ENCODE measurements around the gene BTBD9.

Gene BTBD9

DNA sequence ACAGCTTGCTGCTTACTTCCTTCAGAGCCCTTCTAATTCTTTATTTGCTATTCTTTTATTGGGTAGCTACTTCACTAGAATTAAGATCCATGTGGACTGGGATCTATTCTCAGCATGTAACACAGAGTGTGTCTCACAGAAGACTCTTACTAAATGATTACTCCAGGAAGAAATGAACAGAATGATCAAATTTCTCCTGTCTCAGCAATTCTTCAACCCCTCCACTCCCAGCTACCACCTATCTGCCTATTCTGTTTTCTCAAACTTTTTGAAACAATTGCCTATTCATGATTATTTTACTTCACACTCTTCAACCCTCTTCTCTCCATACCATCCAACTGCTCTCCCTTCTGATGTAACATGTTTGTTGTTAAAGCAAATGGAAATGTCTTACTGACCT lies 132.6 kb downstream of the BTBD9 start:
- H3K4me2 ChIP-seq (ENCODE audit: low read length, poor library complexity, severe bottlenecking) = no peak overlapping the region
- no peak overlapping the region for H3K18ac ChIP-seq (ENCODE audit: low read depth in 1 of 2, low read length in 2 of 2)
- no peaks in the 10 kb centered on the region for H3K4me1 ChIP-seq (ENCODE audit: control insufficient read depth, insufficient read depth, low read depth, low read length)
- H2BK5ac ChIP-seq (ENCODE audit: low read depth, low read length, poor library complexity, severe bottlenecking) = no peak overlapping the region
- no peak overlapping the region for H2BK120ac ChIP-seq (ENCODE audit: low read depth, low read length)
- H3K23ac ChIP-seq (ENCODE audit: low read length in 2 of 2) = no peak overlapping the region
- H2AK5ac ChIP-seq (ENCODE audit: low read length, severe bottlenecking) = no peak overlapping the region
- no peak overlapping the region for H3K4ac ChIP-seq (ENCODE audit: low read depth in 1 of 2, low read length in 2 of 2)
- H2BK15ac ChIP-seq (ENCODE audit: low read depth, poor library complexity, severe bottlenecking) = no peak overlapping the region
- H3K79me1 ChIP-seq (replicated peaks; ENCODE audit: low read length, poor library complexity, severe bottlenecking) = no peaks in the 10 kb centered on the region
- H4K8ac ChIP-seq (ENCODE audit: low read length) = no peak overlapping the region
- no peak overlapping the region for H2BK12ac ChIP-seq (ENCODE audit: low read length in 2 of 2)
- no peak overlapping the region for H3K27ac ChIP-seq (ENCODE audit: low read length, poor library complexity, severe bottlenecking)
- no peak for DNase-seq
- H2AFZ ChIP-seq (ENCODE audit: low read depth, low read length) = no peak overlapping the region
- no peak overlapping the region for H3K9ac ChIP-seq (ENCODE audit: low read length)
- H3K4me3 ChIP-seq (ENCODE audit: insufficient read depth in 1 of 2, low read depth in 1 of 2, low read length in 2 of 2) = no peak overlapping the region
- no peaks in the 10 kb centered on the region for H3K36me3 ChIP-seq (ENCODE audit: control insufficient read depth in 1 of 2, insufficient read depth in 2 of 2, low read depth in 1 of 2, low read length in 2 of 2)
- no peak overlapping the region for H3K14ac ChIP-seq (ENCODE audit: low read length in 2 of 2)
- no peaks in the 10 kb centered on the region for H3K9me3 ChIP-seq (ENCODE audit: control insufficient read depth, low read length)
- no peaks in the 10 kb centered on the region for H3K27me3 ChIP-seq (ENCODE audit: control insufficient read depth in 1 of 2, insufficient read depth in 1 of 2, low read length in 2 of 2)
- H4K91ac ChIP-seq (ENCODE audit: low read length) = no peak overlapping the region

DNA sequence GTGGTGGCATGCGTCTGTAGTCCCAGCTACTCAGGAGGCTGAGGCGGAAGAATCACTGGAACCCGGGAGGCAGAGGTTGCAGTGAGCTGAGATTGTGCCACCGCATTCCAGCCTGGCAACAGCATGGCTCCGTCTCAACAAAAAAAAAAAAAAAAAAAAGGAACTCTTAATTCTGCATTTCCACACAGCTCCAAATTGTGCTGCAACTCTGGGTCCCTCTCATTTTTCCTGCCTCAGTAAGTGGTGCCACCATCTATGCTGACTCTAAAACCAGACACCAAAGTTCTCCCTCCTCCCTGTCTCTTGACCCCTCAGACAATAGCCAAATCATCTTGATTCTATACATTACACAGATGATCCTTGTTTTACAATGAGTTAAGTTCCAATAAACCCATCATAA lies 133.9 kb downstream of the BTBD9 start:
- no peak overlapping the region for H3K4me3 ChIP-seq (ENCODE audit: insufficient read depth in 1 of 2, low read depth in 1 of 2, low read length in 2 of 2)
- no peak overlapping the region for H3K9ac ChIP-seq (ENCODE audit: low read length)
- H2AK5ac ChIP-seq (ENCODE audit: low read length, severe bottlenecking) = no peak overlapping the region
- H2BK15ac ChIP-seq (ENCODE audit: low read depth, poor library complexity, severe bottlenecking) = no peak overlapping the region
- H3K79me1 ChIP-seq (replicated peaks; ENCODE audit: low read length, poor library complexity, severe bottlenecking) = peaks cover 2% of the 10 kb centered on the region
- no peak overlapping the region for H2BK5ac ChIP-seq (ENCODE audit: low read depth, low read length, poor library complexity, severe bottlenecking)
- no peak overlapping the region for H2BK12ac ChIP-seq (ENCODE audit: low read length in 2 of 2)
- H3K4me2 ChIP-seq (ENCODE audit: low read length, poor library complexity, severe bottlenecking) = no peak overlapping the region
- no peak overlapping the region for H3K14ac ChIP-seq (ENCODE audit: low read length in 2 of 2)
- no peak overlapping the region for H3K23ac ChIP-seq (ENCODE audit: low read length in 2 of 2)
- no peak for DNase-seq
- no peak overlapping the region for H3K27ac ChIP-seq (ENCODE audit: low read length, poor library complexity, severe bottlenecking)
- no peaks in the 10 kb centered on the region for H3K36me3 ChIP-seq (ENCODE audit: control insufficient read depth in 1 of 2, insufficient read depth in 2 of 2, low read depth in 1 of 2, low read length in 2 of 2)
- no peaks in the 10 kb centered on the region for H3K9me3 ChIP-seq (ENCODE audit: control insufficient read depth, low read length)
- no peaks in the 10 kb centered on the region for H3K27me3 ChIP-seq (ENCODE audit: control insufficient read depth in 1 of 2, insufficient read depth in 1 of 2, low read length in 2 of 2)
- no peak overlapping the region for H2AFZ ChIP-seq (ENCODE audit: low read depth, low read length)
- no peak overlapping the region for H4K91ac ChIP-seq (ENCODE audit: low read length)
- no peak overlapping the region for H2BK120ac ChIP-seq (ENCODE audit: low read depth, low read length)
- H3K4me1 ChIP-seq (ENCODE audit: control insufficient read depth, insufficient read depth, low read depth, low read length) = no peaks in the 10 kb centered on the region
- H3K4ac ChIP-seq (ENCODE audit: low read depth in 1 of 2, low read length in 2 of 2) = no peak overlapping the region
- no peak overlapping the region for H3K18ac ChIP-seq (ENCODE audit: low read depth in 1 of 2, low read length in 2 of 2)
- 94% methylated on average over 5 of the region's 5 CpGs for WGBS
- H4K8ac ChIP-seq (ENCODE audit: low read length) = no peak overlapping the region

- no peak overlapping the region for H3K4me2 ChIP-seq (ENCODE audit: low read length, poor library complexity, severe bottlenecking)
- no peak overlapping the region for H2BK5ac ChIP-seq (ENCODE audit: low read depth, low read length, poor library complexity, severe bottlenecking)
- WGBS = 82% methylated on average over 3 of the region's 3 CpGs
- no peak overlapping the region for H4K8ac ChIP-seq (ENCODE audit: low read length)
- H3K14ac ChIP-seq (ENCODE audit: low read length in 2 of 2) = no peak overlapping the region
- no peak for DNase-seq
- H3K4me3 ChIP-seq (ENCODE audit: insufficient read depth in 1 of 2, low read depth in 1 of 2, low read length in 2 of 2) = no peak overlapping the region
- H3K23ac ChIP-seq (ENCODE audit: low read length in 2 of 2) = no peak overlapping the region
- H3K27me3 ChIP-seq (ENCODE audit: control insufficient read depth in 1 of 2, insufficient read depth in 1 of 2, low read length in 2 of 2) = no peaks in the 10 kb centered on the region
- no peak overlapping the region for H2BK15ac ChIP-seq (ENCODE audit: low read depth, poor library complexity, severe bottlenecking)
- peaks cover 4% of the 10 kb centered on the region for H3K79me1 ChIP-seq (replicated peaks; ENCODE audit: low read length, poor library complexity, severe bottlenecking)
- no peaks in the 10 kb centered on the region for H3K9me3 ChIP-seq (ENCODE audit: control insufficient read depth, low read length)
- no peaks in the 10 kb centered on the region for H3K36me3 ChIP-seq (ENCODE audit: control insufficient read depth in 1 of 2, insufficient read depth in 2 of 2, low read depth in 1 of 2, low read length in 2 of 2)
- no peaks in the 10 kb centered on the region for H3K4me1 ChIP-seq (ENCODE audit: control insufficient read depth, insufficient read depth, low read depth, low read length)
- no peak overlapping the region for H3K4ac ChIP-seq (ENCODE audit: low read depth in 1 of 2, low read length in 2 of 2)
- no peak overlapping the region for H4K91ac ChIP-seq (ENCODE audit: low read length)
- H2BK120ac ChIP-seq (ENCODE audit: low read depth, low read length) = no peak overlapping the region
- no peak overlapping the region for H2AFZ ChIP-seq (ENCODE audit: low read depth, low read length)
- no peak overlapping the region for H3K27ac ChIP-seq (ENCODE audit: low read length, poor library complexity, severe bottlenecking)
- no peak overlapping the region for H3K9ac ChIP-seq (ENCODE audit: low read length)
- no peak overlapping the region for H2BK12ac ChIP-seq (ENCODE audit: low read length in 2 of 2)
- no peak overlapping the region for H3K18ac ChIP-seq (ENCODE audit: low read depth in 1 of 2, low read length in 2 of 2)
- H2AK5ac ChIP-seq (ENCODE audit: low read length, severe bottlenecking) = no peak overlapping the region
Measured at GRCh38 chr6:38504996-38505395, 134.7 kb downstream of the BTBD9 start.

GRCh38 chr6:38503960-38504682 lies 135.6 kb downstream of the BTBD9 start:
- Histone ChIP-seq H3K4me2 (ENCODE audit: low read length, poor library complexity, severe bottlenecking) (no peak overlapping the region), H3K36me3 (ENCODE audit: control insufficient read depth in 1 of 2, insufficient read depth in 2 of 2, low read depth in 1 of 2, low read length in 2 of 2) (no peaks in the 10 kb centered on the region), H2BK120ac (ENCODE audit: low read depth, low read length) (no peak overlapping the region), H4K91ac (ENCODE audit: low read length) (no peak overlapping the region), H2AK5ac (ENCODE audit: low read length, severe bottlenecking) (no peak overlapping the region), H3K4me3 (ENCODE audit: insufficient read depth in 1 of 2, low read depth in 1 of 2, low read length in 2 of 2) (no peak overlapping the region), H2BK12ac (ENCODE audit: low read length in 2 of 2) (no peak overlapping the region), H2BK5ac (ENCODE audit: low read depth, low read length, poor library complexity, severe bottlenecking) (no peak overlapping the region), H3K23ac (ENCODE audit: low read length in 2 of 2) (no peak overlapping the region), H3K9me3 (ENCODE audit: control insufficient read depth, low read length) (no peaks in the 10 kb centered on the region), H2BK15ac (ENCODE audit: low read depth, poor library complexity, severe bottlenecking) (no peak overlapping the region), H4K8ac (ENCODE audit: low read length) (no peak overlapping the region), H3K14ac (ENCODE audit: low read length in 2 of 2) (no peak overlapping the region), H3K9ac (ENCODE audit: low read length) (no peak overlapping the region), H3K18ac (ENCODE audit: low read depth in 1 of 2, low read length in 2 of 2) (no peak overlapping the region), H2AFZ (ENCODE audit: low read depth, low read length) (no peak overlapping the region), H3K4me1 (ENCODE audit: control insufficient read depth, insufficient read depth, low read depth, low read length) (no peaks in the 10 kb centered on the region), H3K79me1 (replicated peaks; ENCODE audit: low read length, poor library complexity, severe bottlenecking) (peaks cover 4% of the 10 kb centered on the region), H3K4ac (ENCODE audit: low read depth in 1 of 2, low read length in 2 of 2) (no peak overlapping the region), H3K27ac (ENCODE audit: low read length, poor library complexity, severe bottlenecking) (no peak overlapping the region), H3K27me3 (ENCODE audit: control insufficient read depth in 1 of 2, insufficient read depth in 1 of 2, low read length in 2 of 2) (no peaks in the 10 kb centered on the region)
- 95% methylated on average over 5 of the region's 6 CpGs for WGBS
- DNase-seq = no peak

All from mesenchymal stem cell (in vitro differentiated cells and primary cell).